Measurements from ENCODE around the gene EPM2AIP1.

GRCh38 chr3:37032961-37033360 lies 40.0 kb upstream of the EPM2AIP1 start:
- no peak for TF ChIP-seq MAX (IDR thresholded peaks at IDR 0.05)
- TF ChIP-seq JUND (IDR thresholded peaks at IDR 0.05): no peak
- no peak for TF ChIP-seq RXRA (IDR thresholded peaks at IDR 0.05)
- TF ChIP-seq CTCF (IDR thresholded peaks at IDR 0.05; ENCODE audit: low read depth, low read length, missing input control): no peak
- TF ChIP-seq FOXA1 (IDR thresholded peaks at IDR 0.05): no peak
- TF ChIP-seq TAF1 (conservative IDR thresholded peaks at IDR 0.05): no peak
- TF ChIP-seq ATF3 (IDR thresholded peaks at IDR 0.05): no peak
- no peak for TF ChIP-seq YY1 (IDR thresholded peaks at IDR 0.05)
- TF ChIP-seq RAD21 (IDR thresholded peaks at IDR 0.05): no peak
- TF ChIP-seq SP1 (IDR thresholded peaks at IDR 0.05): no peak
